Activated T-helper 9 cell treated with anti-CD3 and anti-CD28 coated beads, Interleukin-2, amount 50 U/mL, for 16 hours (primary cell): Measurements from ENCODE around the gene MAST2.
"Not testable (repeated sequence)": the region's sequence is repeated elsewhere in the genome, so short reads cannot be mapped to it uniquely, and the experiment has no call there.

ENCODE experiments used
- DNase-seq: peaks from one replicate; pipeline ENCODE4 v3.0.0-alpha.2; 2020; ENCODE audit warnings: low read depth

The MAST2 gene

GRCh38 chr1:45857755-45858492, 54.5 kb downstream of the MAST2 start:
- not testable (repeated sequence) for DNase-seq

- no peak for DNase-seq
Observed at GRCh38 chr1:45859221-45859620, 55.8 kb downstream of the MAST2 start.

- no peak for DNase-seq
Observed at GRCh38 chr1:45862008-45862407, 58.6 kb downstream of the MAST2 start.

- DNase-seq, result no peak
Observed at GRCh38 chr1:45863218-45863617, 59.8 kb downstream of the MAST2 start.

- no peak for DNase-seq
Observed at GRCh38 chr1:45864167-45865106, 61.0 kb downstream of the MAST2 start.

- DNase-seq, result no peak
Observed at GRCh38 chr1:45867697-45868348, 64.4 kb downstream of the MAST2 start.

GRCh38 chr1:45868861-45869260, 65.4 kb downstream of the MAST2 start:
- no peak for DNase-seq

GRCh38 chr1:45870500-45870899, 67.1 kb downstream of the MAST2 start:
- no peak for DNase-seq

- not testable (repeated sequence) for DNase-seq
Observed at GRCh38 chr1:45872173-45872801, 68.9 kb downstream of the MAST2 start.

- no peak for DNase-seq
Observed at GRCh38 chr1:45876000-45876617, 72.7 kb downstream of the MAST2 start.

GRCh38 chr1:45877264-45877663, 73.9 kb downstream of the MAST2 start:
- no peak for DNase-seq

GRCh38 chr1:45879885-45880598, 76.6 kb downstream of the MAST2 start:
- DNase-seq, result no peak

GRCh38 chr1:45880930-45881329, 77.5 kb downstream of the MAST2 start:
- no peak for DNase-seq

GRCh38 chr1:45883658-45884057, 80.2 kb downstream of the MAST2 start:
- no peak for DNase-seq

- DNase-seq, result no peak
Observed at GRCh38 chr1:45884700-45885099, 81.3 kb downstream of the MAST2 start.

- no peak for DNase-seq
Observed at GRCh38 chr1:45886229-45886628, 82.8 kb downstream of the MAST2 start.

- no peak for DNase-seq
Observed at GRCh38 chr1:45887156-45887842, 83.9 kb downstream of the MAST2 start.

GRCh38 chr1:45890078-45890477, 86.7 kb downstream of the MAST2 start:
- no peak for DNase-seq

GRCh38 chr1:45891087-45891486, 87.7 kb downstream of the MAST2 start:
- no peak for DNase-seq

GRCh38 chr1:45892068-45892785, 88.8 kb downstream of the MAST2 start:
- DNase-seq, result no peak
